Epithelial cell of proximal tubule (primary cell): Measurements from ENCODE around the gene TMEFF1. TPM values are rescaled to one million over a fixed set of nuclear protein-coding genes. Genes with fewer than 3 reads are reported as not detected.

Source experiments
- DNase-seq: peaks from one replicate; pipeline ENCODE4 v3.0.0-alpha.2; 2011; ENCODE audit warnings: low read depth
- H3K4me3 ChIP-seq: 2 replicates; pipeline ENCODE4 v1.5.1; 2011; ENCODE audit warnings: low read depth, mild to moderate bottlenecking, low read length
- CTCF ChIP-seq: conservative IDR thresholded peaks from 2 replicates; pipeline ENCODE4 v1.5.1; 2012; ENCODE audit warnings: low read depth, mild to moderate bottlenecking, low read length
- total RNA-seq: library from RNA; depleted of rRNA; stranded (reverse); fragments of >200 nt; gene quantifications from 2 replicates; pipeline ENCODE4 v1.2.3, GENCODE V29; 2015

Gene TMEFF1
- total RNA-seq, 1 donor from 2014 or later: 7.8 TPM

GRCh38 chr9:100583014-100583802 is 110.3 kb downstream of the TMEFF1 start:
- TF ChIP-seq CTCF: no peak
- DNase-seq: no peak

GRCh38 chr9:100584951-100585350 is 112.0 kb downstream of the TMEFF1 start:
- TF ChIP-seq CTCF: no peak
- no peak for DNase-seq
- no peak overlapping the region for H3K4me3 ChIP-seq

More at GRCh38 chr9:100583014-100583802, 110.3 kb downstream of the TMEFF1 start:
- no peak overlapping the region for H3K4me3 ChIP-seq

GRCh38 chr9:100586093-100586492 is 113.1 kb downstream of the TMEFF1 start:
- DNase-seq: no peak
- no peak for TF ChIP-seq CTCF
- H3K4me3 ChIP-seq: no peak overlapping the region

GRCh38 chr9:100587375-100587774 is 114.4 kb downstream of the TMEFF1 start:
- TF ChIP-seq CTCF: no peak
- H3K4me3 ChIP-seq: no peak overlapping the region
- no peak for DNase-seq

- DNase-seq: no peak
- no peak for TF ChIP-seq CTCF
- H3K4me3 ChIP-seq: no peak overlapping the region
Measured at GRCh38 chr9:100589582-100589981, 116.6 kb downstream of the TMEFF1 start.

- DNase-seq: no peak
- TF ChIP-seq CTCF: no peak
- no peak overlapping the region for H3K4me3 ChIP-seq
Measured at GRCh38 chr9:100590481-100590880, 117.5 kb downstream of the TMEFF1 start.

GRCh38 chr9:100591139-100591538 is 118.2 kb downstream of the TMEFF1 start:
- no peak for TF ChIP-seq CTCF
- no peak overlapping the region for H3K4me3 ChIP-seq

More at GRCh38 chr9:100591139-100591538, 118.2 kb downstream of the TMEFF1 start:
- DNase-seq: no peak
